IMR-90 (cell line): ENCODE measurements around the gene GTF3C4. TPM values are rescaled to one million over a fixed set of nuclear protein-coding genes. Genes with fewer than 3 reads are reported as not detected.

Source experiments
- ATAC-seq: fragments of 200-7000 bp; cut with Tn5 transposase; 2 replicates; pipeline ENCODE4 v1.9.1; 2020; ENCODE audit warnings: low read depth, mild to moderate bottlenecking, moderate library complexity
- BruUV-seq: library from RNA; stranded (reverse); fragments of 400-500 nt; replicated peaks from 2 replicates; lab custom pipeline; 2021; lab: Mats Ljungman, UMichigan
- CTCF ChIA-PET: fragments of 300-600 bp; formaldehyde crosslinking; extraction: SDS; loops from one replicate; lab custom pipeline; 2021; ENCODE audit warnings: antibody characterized with exemption; lab: Yijun Ruan, JAX
- POLR2A ChIA-PET: fragments of 300-600 bp; sonication (Branson Sonifier 250); formaldehyde crosslinking; loops from one replicate; lab custom pipeline; 2022; ENCODE audit warnings: antibody characterized with exemption; ENCODE audit not compliant: unreplicated experiment; lab: Charles Lee
- DNase-seq: peaks from one replicate; pipeline ENCODE4 v3.0.0; 2013
- H2AFZ ChIP-seq: replicated peaks from 2 replicates; pipeline ENCODE3; 2013; ENCODE audit warnings: low read length, mild to moderate bottlenecking; ENCODE audit not compliant: poor library complexity
- H2AK5ac ChIP-seq: 2 replicates; pipeline ENCODE4 v1.6.1; 2013; ENCODE audit warnings: low read depth, low read length, inconsistent platforms
- H2AK9ac ChIP-seq: replicated peaks from 2 replicates; pipeline ENCODE3; 2013; ENCODE audit warnings: mild to moderate bottlenecking, low read depth, low read length, moderate library complexity; ENCODE audit not compliant: poor library complexity
- H2BK120ac ChIP-seq: 2 replicates; pipeline ENCODE4 v1.6.1; 2013; ENCODE audit warnings: low read depth, low read length, inconsistent platforms
- H2BK15ac ChIP-seq: 3 replicates; pipeline ENCODE4 v1.6.1; 2013; ENCODE audit warnings: low read depth, low read length, inconsistent platforms
- H2BK20ac ChIP-seq: 2 replicates; pipeline ENCODE4 v1.6.1; 2013; ENCODE audit warnings: low read depth, mild to moderate bottlenecking, inconsistent platforms, low read length, moderate library complexity
- H2BK5ac ChIP-seq: 2 replicates; pipeline ENCODE4 v1.6.1; 2013; ENCODE audit warnings: mild to moderate bottlenecking, low read depth, low read length, inconsistent platforms; ENCODE audit not compliant: poor library complexity, severe bottlenecking
- H3K14ac ChIP-seq: replicated peaks from 2 replicates; pipeline ENCODE4 v1.6.1; 2013; ENCODE audit warnings: low read depth, low read length, inconsistent platforms
- H3K18ac ChIP-seq: 2 replicates; pipeline ENCODE4 v1.6.1; 2013; ENCODE audit warnings: low read depth, low read length, control low read depth
- H3K23ac ChIP-seq: 2 replicates; pipeline ENCODE4 v1.6.1; 2013; ENCODE audit warnings: low read depth, low read length, inconsistent platforms
- H3K27ac ChIP-seq: 2 replicates; pipeline ENCODE4 v1.5.1; 2013; ENCODE audit warnings: mild to moderate bottlenecking, control low read depth, low read length; ENCODE audit not compliant: insufficient read depth
- H3K27me3 ChIP-seq: 2 replicates; pipeline ENCODE4 v1.6.1; 2013; ENCODE audit warnings: low read length; ENCODE audit not compliant: control insufficient read depth, insufficient read depth
- H3K36me3 ChIP-seq: 2 replicates; pipeline ENCODE4 v1.6.1; 2013; ENCODE audit warnings: low read length, mixed read lengths; ENCODE audit not compliant: control insufficient read depth, insufficient read depth
- H3K4ac ChIP-seq: 2 replicates; pipeline ENCODE4 v1.6.1; 2013; ENCODE audit warnings: low read depth, low read length, inconsistent platforms
- H3K4me1 ChIP-seq: 2 replicates; pipeline ENCODE4 v1.6.1; 2013; ENCODE audit warnings: low read length, mixed read lengths; ENCODE audit not compliant: control insufficient read depth, insufficient read depth
- H3K4me2 ChIP-seq: 2 replicates; pipeline ENCODE4 v1.6.1; 2013; ENCODE audit warnings: low read depth, mild to moderate bottlenecking, control low read depth, low read length, moderate library complexity
- H3K4me3 ChIP-seq: 2 replicates; pipeline ENCODE4 v1.5.1; 2013; ENCODE audit warnings: low read depth, mild to moderate bottlenecking, control low read depth, low read length, moderate library complexity; ENCODE audit not compliant: insufficient read depth
- H3K56ac ChIP-seq: 2 replicates; pipeline ENCODE4 v1.6.1; 2013; ENCODE audit warnings: low read length, inconsistent platforms; ENCODE audit not compliant: insufficient read depth; ENCODE audit errors: extremely low read depth
- H3K79me1 ChIP-seq, 2 experiments: 2 replicates each; pipeline ENCODE4 v1.6.1; 2013; ENCODE audit warnings: low read length in 2 of 2, inconsistent platforms in 1 of 2, low read depth in 1 of 2
- H3K9ac ChIP-seq: 2 replicates; pipeline ENCODE4 v1.6.1; 2013; ENCODE audit warnings: low read depth, low read length, control low read depth
- H3K9me1 ChIP-seq: 2 replicates; pipeline ENCODE4 v1.6.1; 2013; ENCODE audit warnings: low read length, inconsistent platforms; ENCODE audit not compliant: insufficient read depth
- H3K9me3 ChIP-seq: 2 replicates; pipeline ENCODE4 v1.6.1; 2013; ENCODE audit warnings: low read length; ENCODE audit not compliant: control insufficient read depth, insufficient read depth
- H4K20me1 ChIP-seq: 2 replicates; pipeline ENCODE4 v1.6.1; 2013; ENCODE audit warnings: low read length, inconsistent platforms; ENCODE audit not compliant: insufficient read depth
- H4K5ac ChIP-seq: 2 replicates; pipeline ENCODE4 v1.6.1; 2013; ENCODE audit warnings: mild to moderate bottlenecking, low read depth, low read length, control low read depth
- H4K8ac ChIP-seq, 2 experiments: 2 replicates each; pipeline ENCODE4 v1.6.1; 2013; ENCODE audit warnings: low read depth in 2 of 2, low read length in 2 of 2, control low read depth in 1 of 2, inconsistent platforms in 1 of 2
- H4K91ac ChIP-seq: 2 replicates; pipeline ENCODE4 v1.6.1; 2013; ENCODE audit warnings: low read depth, low read length, inconsistent platforms; ENCODE audit not compliant: insufficient read depth
- BHLHE40 ChIP-seq: fragments of 150-350 bp; IDR thresholded peaks from 2 replicates; pipeline ENCODE4 v1.6.1; 2016; ENCODE audit warnings: mild to moderate bottlenecking, low read depth, low read length
- CEBPB ChIP-seq: IDR thresholded peaks from 2 replicates; pipeline ENCODE4 v1.6.1; 2012; ENCODE audit warnings: low read depth, low read length, improper control_type of control experiment
- CHD1 ChIP-seq: IDR thresholded peaks from 2 replicates; pipeline ENCODE4 v1.6.1; 2012; ENCODE audit warnings: low read depth, low read length, improper control_type of control experiment
- FOS ChIP-seq: fragments of 150-350 bp; IDR thresholded peaks from 2 replicates; pipeline ENCODE4 v1.6.1; 2016; ENCODE audit warnings: low read depth, low read length
- MAFK ChIP-seq: IDR thresholded peaks from 2 replicates; pipeline ENCODE4 v1.6.1; 2012; ENCODE audit warnings: low read depth, low read length, improper control_type of control experiment
- MAZ ChIP-seq: IDR thresholded peaks from 2 replicates; pipeline ENCODE4 v1.6.1; 2012; ENCODE audit warnings: low read depth, mild to moderate bottlenecking, low read length, improper control_type of control experiment, moderate library complexity, borderline replicate concordance
- MXI1 ChIP-seq: IDR thresholded peaks from 2 replicates; pipeline ENCODE4 v1.6.1; 2012; ENCODE audit warnings: low read depth, mild to moderate bottlenecking, low read length, moderate library complexity, borderline replicate concordance
- NFE2L2 ChIP-seq: fragments of 150-350 bp; IDR thresholded peaks from 2 replicates; pipeline ENCODE4 v1.6.1; 2016; ENCODE audit warnings: low read depth, mild to moderate bottlenecking, low read length
- POLR2A ChIP-seq: IDR thresholded peaks from 2 replicates; pipeline ENCODE4 v1.6.1; 2012; ENCODE audit warnings: mild to moderate bottlenecking, low read depth, low read length
- RAD21 ChIP-seq: IDR thresholded peaks from 2 replicates; pipeline ENCODE4 v1.6.1; 2012; ENCODE audit warnings: low read length, improper control_type of control experiment
- RCOR1 ChIP-seq: IDR thresholded peaks from 2 replicates; pipeline ENCODE4 v1.6.1; 2012; ENCODE audit warnings: mild to moderate bottlenecking, low read length, improper control_type of control experiment; ENCODE audit not compliant: insufficient replicate concordance
- RFX5 ChIP-seq: IDR thresholded peaks from 2 replicates; pipeline ENCODE4 v1.8.0; 2012; ENCODE audit warnings: low read depth, mild to moderate bottlenecking, low read length, moderate library complexity
- SMC3 ChIP-seq: fragments of 150-350 bp; IDR thresholded peaks from 2 replicates; pipeline ENCODE4 v1.6.1; 2016; ENCODE audit warnings: low read depth, mild to moderate bottlenecking, antibody characterized with exemption, low read length, moderate library complexity
- WGBS, 2 experiments: methylation state at CpG; one replicate each; pipeline versions ENCODE4 v1.1.5 to v1.1.7; 2013; ENCODE audit warnings: missing lambda C conversion rate in 2 of 2; ENCODE audit not compliant: insufficient read length in 1 of 2; ENCODE audit errors: extremely low coverage in 2 of 2; 5-methylcytosine and 5-hydroxymethylcytosine counted together
- dilution Hi-C: fragments of 300-500 bp; cut with HindIII; formaldehyde crosslinking; loops from one replicate; pipeline ENCODE4 v1.14.3; 2018; ENCODE audit warnings: low sequenced_read_pairs; ENCODE audit not compliant: unreplicated experiment
- in situ Hi-C: fragments of 300-500 bp; cut with MboI; formaldehyde crosslinking; loops from 3 replicates; pipeline ENCODE4 v1.14.3; 2019; ENCODE audit warnings: low sequenced_read_pairs, inconsistent platforms, mixed read lengths
- intact Hi-C: fragments of 100-400 bp; cut with micrococcal nuclease; formaldehyde crosslinking; loops from 2 replicates; pipeline ENCODE4 v1.10.0; 2022
- polyA plus RNA-seq, 3 experiments: library from polyadenylated mRNA; depleted of rRNA; stranded (reverse); fragments of >200 nt; gene quantifications; 2 replicates each; pipeline ENCODE4 v1.2.3, GENCODE V29; 2012; ENCODE audit warnings: low replicate concordance in 1 of 3
- total RNA-seq: library from RNA; depleted of rRNA; stranded (reverse); fragments of >200 nt; gene quantifications from 2 replicates; pipeline ENCODE4 v1.2.3, GENCODE V29; 2012
- TF ChIP-seq, protein P1 (sequence below): fragments of 150-350 bp; IDR thresholded peaks from 2 replicates; pipeline ENCODE4 v1.6.1; 2016; ENCODE audit warnings: low read depth, mild to moderate bottlenecking, low read length, moderate library complexity, borderline replicate concordance
- TF ChIP-seq, protein P2 (sequence below): fragments of 150-350 bp; IDR thresholded peaks from 2 replicates; pipeline ENCODE4 v1.6.1; 2017; ENCODE audit warnings: mild to moderate bottlenecking, antibody characterized with exemption, low read length, low read depth
- TF ChIP-seq, protein P3 (sequence below): conservative IDR thresholded peaks from 2 replicates; pipeline ENCODE4 v1.5.1; 2012; ENCODE audit warnings: mild to moderate bottlenecking, low read depth, low read length, improper control_type of control experiment

GTF3C4 gene
- total and polyA plus RNA-seq, 2 of the 4 experiments (the other 2 are of a cell fraction) = 4.7 to 16.5 TPM

DNA sequence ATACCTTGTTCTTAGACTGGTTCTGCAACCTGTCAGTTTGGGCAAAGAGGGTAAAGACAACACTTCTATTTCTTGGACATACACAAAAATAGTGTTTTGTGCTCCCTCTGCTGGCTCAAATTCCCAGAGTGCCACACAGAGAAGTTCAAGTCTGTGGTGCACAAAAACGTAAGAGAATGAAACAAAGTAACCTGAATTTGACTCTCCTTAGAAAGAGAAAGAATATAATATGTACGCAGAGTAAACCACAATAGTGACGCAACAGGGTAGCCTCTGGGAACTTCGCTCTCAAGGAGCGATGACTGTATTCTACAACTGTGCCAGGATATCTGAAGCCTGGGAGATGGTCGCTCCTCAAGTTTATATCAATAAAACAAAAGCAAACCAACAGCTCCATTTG lies 19.0 kb upstream of the GTF3C4 start:
- no peak overlapping the region for H2BK15ac ChIP-seq
- H2AK9ac ChIP-seq = no peak overlapping the region
- no peak overlapping the region for H3K18ac ChIP-seq
- peaks cover 10% of the 10 kb centered on the region for H3K4me1 ChIP-seq
- H3K14ac ChIP-seq = no peak overlapping the region
- dilution Hi-C loops = no loop called here
- TF ChIP-seq SMC3 = peak; percentile 78
- TF ChIP-seq, protein P1, sequence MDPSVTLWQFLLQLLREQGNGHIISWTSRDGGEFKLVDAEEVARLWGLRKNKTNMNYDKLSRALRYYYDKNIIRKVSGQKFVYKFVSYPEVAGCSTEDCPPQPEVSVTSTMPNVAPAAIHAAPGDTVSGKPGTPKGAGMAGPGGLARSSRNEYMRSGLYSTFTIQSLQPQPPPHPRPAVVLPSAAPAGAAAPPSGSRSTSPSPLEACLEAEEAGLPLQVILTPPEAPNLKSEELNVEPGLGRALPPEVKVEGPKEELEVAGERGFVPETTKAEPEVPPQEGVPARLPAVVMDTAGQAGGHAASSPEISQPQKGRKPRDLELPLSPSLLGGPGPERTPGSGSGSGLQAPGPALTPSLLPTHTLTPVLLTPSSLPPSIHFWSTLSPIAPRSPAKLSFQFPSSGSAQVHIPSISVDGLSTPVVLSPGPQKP = no peak
- TF ChIP-seq MAZ = no peak
- TF ChIP-seq MXI1 = no peak
- no peak for TF ChIP-seq NFE2L2
- TF ChIP-seq FOS = peak; percentile 44; the same call in 1 of the 2 replicates
- no peak for TF ChIP-seq POLR2A
- TF ChIP-seq BHLHE40 = peak; percentile 35; the same call in 1 of the 2 replicates
- no peak for TF ChIP-seq CHD1
- TF ChIP-seq, protein P2, sequence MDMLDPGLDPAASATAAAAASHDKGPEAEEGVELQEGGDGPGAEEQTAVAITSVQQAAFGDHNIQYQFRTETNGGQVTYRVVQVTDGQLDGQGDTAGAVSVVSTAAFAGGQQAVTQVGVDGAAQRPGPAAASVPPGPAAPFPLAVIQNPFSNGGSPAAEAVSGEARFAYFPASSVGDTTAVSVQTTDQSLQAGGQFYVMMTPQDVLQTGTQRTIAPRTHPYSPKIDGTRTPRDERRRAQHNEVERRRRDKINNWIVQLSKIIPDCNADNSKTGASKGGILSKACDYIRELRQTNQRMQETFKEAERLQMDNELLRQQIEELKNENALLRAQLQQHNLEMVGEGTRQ = no peak
- TF ChIP-seq CEBPB = peak; percentile 99
- TF ChIP-seq RAD21 = peak; percentile 64
- TF ChIP-seq, protein P3, sequence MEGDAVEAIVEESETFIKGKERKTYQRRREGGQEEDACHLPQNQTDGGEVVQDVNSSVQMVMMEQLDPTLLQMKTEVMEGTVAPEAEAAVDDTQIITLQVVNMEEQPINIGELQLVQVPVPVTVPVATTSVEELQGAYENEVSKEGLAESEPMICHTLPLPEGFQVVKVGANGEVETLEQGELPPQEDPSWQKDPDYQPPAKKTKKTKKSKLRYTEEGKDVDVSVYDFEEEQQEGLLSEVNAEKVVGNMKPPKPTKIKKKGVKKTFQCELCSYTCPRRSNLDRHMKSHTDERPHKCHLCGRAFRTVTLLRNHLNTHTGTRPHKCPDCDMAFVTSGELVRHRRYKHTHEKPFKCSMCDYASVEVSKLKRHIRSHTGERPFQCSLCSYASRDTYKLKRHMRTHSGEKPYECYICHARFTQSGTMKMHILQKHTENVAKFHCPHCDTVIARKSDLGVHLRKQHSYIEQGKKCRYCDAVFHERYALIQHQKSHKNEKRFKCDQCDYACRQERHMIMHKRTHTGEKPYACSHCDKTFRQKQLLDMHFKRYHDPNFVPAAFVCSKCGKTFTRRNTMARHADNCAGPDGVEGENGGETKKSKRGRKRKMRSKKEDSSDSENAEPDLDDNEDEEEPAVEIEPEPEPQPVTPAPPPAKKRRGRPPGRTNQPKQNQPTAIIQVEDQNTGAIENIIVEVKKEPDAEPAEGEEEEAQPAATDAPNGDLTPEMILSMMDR = peak; percentile 73
- TF ChIP-seq RCOR1 = no peak
- no peak for TF ChIP-seq MAFK
- TF ChIP-seq RFX5 = no peak
- peak; percentile 63 for ATAC-seq
- no peak overlapping the region for H3K4me3 ChIP-seq
- peaks cover 12% of the 10 kb centered on the region for H3K9me1 ChIP-seq
- no peaks in the 10 kb centered on the region for H3K27me3 ChIP-seq
- no peak overlapping the region for H3K27ac ChIP-seq
- intact Hi-C loops = loop anchor here (1.0 to 10.0 kb wide), 3 partner anchors 144 to 236 kb away; partner anchors contain the start of gene CFAP77
- ChIA-PET CTCF (interaction anchor here (0.6 to 1.1 kb wide), 4 partner anchors 34 to 333 kb away, joined by 3 to 5 read pairs (median 3); no protein-coding TSS in a partner anchor), POLR2A (interaction anchor here (0.7 kb wide), 1 partner anchor 19 kb away, joined by 3 read pairs; the partner anchor contains the start of gene GTF3C4)
- no peak overlapping the region for H2AK5ac ChIP-seq
- no peak overlapping the region for H2BK5ac ChIP-seq
- peaks cover 8% of the 10 kb centered on the region; the same call in 1 of the 2 replicates for H4K20me1 ChIP-seq
- H2BK20ac ChIP-seq = no peak overlapping the region
- H4K8ac ChIP-seq = no peak overlapping the region
- no peak overlapping the region for H3K56ac ChIP-seq
- no peak overlapping the region for H3K4ac ChIP-seq
- H3K9ac ChIP-seq = no peak overlapping the region
- no peak overlapping the region for H2AFZ ChIP-seq
- DNase-seq = peak; percentile 98
- H3K4me2 ChIP-seq = no peak overlapping the region
- BruUV-seq = no TSS peak
- H3K79me1 ChIP-seq = peaks cover under 1 to 9% of the 10 kb centered on the region in 2 experiments; a peak in 3 of 4 replicates
- H4K5ac ChIP-seq = no peak overlapping the region
- no peak overlapping the region for H4K91ac ChIP-seq
- no peaks in the 10 kb centered on the region for H3K9me3 ChIP-seq
- peaks cover 22% of the 10 kb centered on the region for H3K36me3 ChIP-seq
- H3K23ac ChIP-seq = no peak overlapping the region
- H2BK120ac ChIP-seq = no peak overlapping the region
- in situ Hi-C loops = no loop called here
- no CpG with 5 or more reads among the region's 6 CpGs for WGBS, 2 experiments
